Spleen (tissue), 11 donors: ENCODE data around the gene IL22RA1. TPM values are rescaled to one million over a fixed set of nuclear protein-coding genes. Genes with fewer than 3 reads are reported as not detected.

Experiments used
- DNase-seq: peaks from one replicate; pipeline ENCODE4 v3.0.0-alpha.2; 2020
- H3K27ac ChIP-seq, 8 donors: fragments of 200-600 bp; sonication (generic) in 7 of 8; 1 replicate in 4 of 8; 2 replicates in 4 of 8; pipeline versions ENCODE4 v1.5.0 to v1.8.0; 2016 to 2021; ENCODE audit warnings: inconsistent platforms in 4 of 8, mild to moderate bottlenecking in 4 of 8, moderate library complexity in 1 of 8
- H3K27me3 ChIP-seq, 7 donors: fragments of 200-600 bp; sonication (generic) in 6 of 7; replicated peaks in 1 of 7; 1 replicate in 4 of 7; 2 replicates in 3 of 7; pipeline versions ENCODE4 v1.5.0 to v1.8.0; 2016 to 2021; ENCODE audit warnings: inconsistent platforms in 3 of 7, mild to moderate bottlenecking in 1 of 7
- H3K36me3 ChIP-seq, 6 donors: fragments of 200-600 bp; sonication (generic) in 5 of 6; 1 replicate in 4 of 6; 2 replicates in 2 of 6; pipeline versions ENCODE4 v1.5.0 to v1.8.0; 2016 to 2021; ENCODE audit warnings: inconsistent platforms in 2 of 6
- H3K4me1 ChIP-seq, 6 donors: fragments of 200-600 bp; sonication (generic) in 5 of 6; 1 replicate in 3 of 6; 2 replicates in 3 of 6; pipeline versions ENCODE4 v1.5.0 to v1.8.0; 2016 to 2021; ENCODE audit warnings: inconsistent platforms in 3 of 6
- H3K4me3 ChIP-seq, 8 donors: fragments of 200-600 bp; sonication (generic) in 7 of 8; 1 replicate in 4 of 8; 2 replicates in 4 of 8; pipeline versions ENCODE4 v1.5.0 to v1.8.0; 2016 to 2021; ENCODE audit warnings: inconsistent platforms in 4 of 8, mild to moderate bottlenecking in 4 of 8, moderate library complexity in 2 of 8
- H3K9me3 ChIP-seq, 8 donors: fragments of 200-600 bp; sonication (generic) in 7 of 8; 1 replicate in 4 of 8; 2 replicates in 4 of 8; pipeline versions ENCODE4 v1.5.0 to v1.8.0; 2016 to 2021; ENCODE audit warnings: inconsistent platforms in 4 of 8
- CTCF ChIP-seq, 11 experiments: fragments of 200-600 bp in 7 of 11; fragments of 450-650 bp in 4 of 11; sonication (generic) in 4 of 11; IDR thresholded peaks in 8 of 11; conservative IDR thresholded peaks in 3 of 11; 1 replicate in 7 of 11; 2 replicates in 4 of 11; pipeline versions ENCODE4 v1.4.0 to v1.8.0; 2016 to 2021; ENCODE audit warnings: antibody characterized with exemption in 11 of 11, inconsistent platforms in 4 of 11, mild to moderate bottlenecking in 1 of 11
- POLR2A ChIP-seq, 3 donors: fragments of 450-650 bp; IDR thresholded peaks; one replicate each; pipeline ENCODE4 v1.5.1; 2017; ENCODE audit warnings: antibody characterized with exemption in 3 of 3, mild to moderate bottlenecking in 1 of 3
- POLR2AphosphoS5 ChIP-seq, 3 donors: sonication (generic); formaldehyde crosslinking; IDR thresholded peaks; one replicate each; pipeline ENCODE4 v1.5.1; 2017; ENCODE audit warnings: antibody characterized with exemption in 3 of 3
- whole genome bisulfite sequencing, 5 donors: extraction: QIAGEN DNeasy Blood & Tissue Kit in 3 of 5; methylation state at CpG; one replicate each; pipeline versions ENCODE4 v1.1.5 to v1.1.7; 2013 to 2018; 5-methylcytosine and 5-hydroxymethylcytosine counted together
- intact Hi-C: fragments of 100-400 bp; cut with DNase I; formaldehyde crosslinking; loops from one replicate; pipeline ENCODE4 v1.15.0; 2023; ENCODE audit warnings: low total_unique reads
- polyA plus RNA-seq, 3 donors: library from polyadenylated mRNA; stranded (reverse); fragments of 200-250 nt; gene quantifications; one replicate each; pipeline ENCODE4 v1.2.1, GENCODE V29; 2013
- total RNA-seq, 7 donors: library from RNA; depleted of rRNA in 3 of 7; stranded (reverse); fragments of >200 nt in 3 of 7; fragmentation: NEBNext Ultra II Directional in 4 of 7; extraction: Animal tissue kit (Norgen Biotek cat#: 25700) in 4 of 7; gene quantifications; one replicate each; pipeline versions ENCODE4 v1.1.0 to v1.2.1, GENCODE V29; 2016 to 2021
- donor health status: healthy with polysubstance abuse.
- donor health status: DM: no; HTN: no; CAD: no; lungs with moderate emphysema.
- donor health status: DM: no; HTN: no; CAD: no.
- donor health status: Bipolar disorder and iron deficiency.
- donor health status: healthy.
- donor health status: DM: no; HTN: no; CAD: no.
- donor health status: DM: yes; HTN: yes; CAD: no.

Gene IL22RA1
- total and polyA plus RNA-seq, 10 donors: not detected

- DNase-seq: no peak
- intact Hi-C loops: no loop called here
- Histone ChIP-seq H3K9me3 (no peaks in the 10 kb centered on the region), H3K27ac (no peak overlapping the region), H3K36me3 (no peaks in the 10 kb centered on the region), H3K4me1 (no peaks in the 10 kb centered on the region), H3K4me3 (no peak overlapping the region), H3K27me3 (no peaks in the 10 kb centered on the region)
- TF ChIP-seq POLR2A (IDR thresholded peaks at IDR 0.05): no peak
- no peak for TF ChIP-seq CTCF (IDR thresholded peaks at IDR 0.05 in 8 of 11, conservative IDR thresholded peaks at IDR 0.05 in 3 of 11)
- TF ChIP-seq POLR2AphosphoS5 (IDR thresholded peaks at IDR 0.05): no peak
- 77 to 86% (median 81%) methylated on average over 9 of the region's 9 CpGs for WGBS, 5 donors
Observed at GRCh38 chr1:24101796-24102586, 40.9 kb downstream of the IL22RA1 start.

- Histone ChIP-seq H3K4me3 (no peak overlapping the region), H3K9me3 (no peaks in the 10 kb centered on the region), H3K36me3 (no peaks in the 10 kb centered on the region), H3K27me3 (no peaks in the 10 kb centered on the region), H3K27ac (no peak overlapping the region), H3K4me1 (no peaks in the 10 kb centered on the region)
- no peak for TF ChIP-seq CTCF (IDR thresholded peaks at IDR 0.05 in 8 of 11, conservative IDR thresholded peaks at IDR 0.05 in 3 of 11)
- TF ChIP-seq POLR2AphosphoS5 (IDR thresholded peaks at IDR 0.05): no peak
- no peak for TF ChIP-seq POLR2A (IDR thresholded peaks at IDR 0.05)
- whole genome bisulfite sequencing, 5 donors: 78 to 86% (median 82%) methylated on average over 13 of the region's 13 CpGs
- intact Hi-C loops: no loop called here
- DNase-seq: no peak
Observed at GRCh38 chr1:24100945-24101737, 41.8 kb downstream of the IL22RA1 start.

- H3K4me1 ChIP-seq: no peaks in the 10 kb centered on the region
- no peak overlapping the region for H3K27ac ChIP-seq
- 76 to 87% (median 83%) methylated on average over 10 to 12 of the region's 12 CpGs for WGBS, 5 donors
- DNase-seq: no peak
- peaks cover 0 to 10% (median 0%) of the 10 kb centered on the region in 7 donors for H3K27me3 ChIP-seq
- H3K36me3 ChIP-seq: no peaks in the 10 kb centered on the region
- no peak overlapping the region for H3K4me3 ChIP-seq
- intact Hi-C loops: no loop called here
- H3K9me3 ChIP-seq: no peaks in the 10 kb centered on the region
- TF ChIP-seq POLR2AphosphoS5 (IDR thresholded peaks at IDR 0.05): no peak
Observed at GRCh38 chr1:24098943-24099638, 43.8 kb downstream of the IL22RA1 start.

- H3K27me3 ChIP-seq: peaks cover 0 to 10% (median 0%) of the 10 kb centered on the region in 7 donors
- no peak overlapping the region for H3K4me3 ChIP-seq
- H3K9me3 ChIP-seq: no peaks in the 10 kb centered on the region
- H3K36me3 ChIP-seq: no peaks in the 10 kb centered on the region
- intact Hi-C loops: no loop called here
- no peak overlapping the region for H3K27ac ChIP-seq
- no peaks in the 10 kb centered on the region for H3K4me1 ChIP-seq
- TF ChIP-seq POLR2AphosphoS5 (IDR thresholded peaks at IDR 0.05): no peak
- no peak for TF ChIP-seq POLR2A (IDR thresholded peaks at IDR 0.05)
- TF ChIP-seq CTCF (IDR thresholded peaks at IDR 0.05 in 8 of 11, conservative IDR thresholded peaks at IDR 0.05 in 3 of 11): no peak
- WGBS, 5 donors: 89 to 94% (median 90%) methylated on average over 5 of the region's 5 CpGs
- no peak for DNase-seq
Observed at GRCh38 chr1:24098102-24098501, 44.8 kb downstream of the IL22RA1 start.
